ENCODE results near the gene BDNF.
"Not testable (repeated sequence)": the region's sequence is repeated elsewhere in the genome, so short reads cannot be mapped to it uniquely, and the experiment has no call there.

The BDNF gene

DNA sequence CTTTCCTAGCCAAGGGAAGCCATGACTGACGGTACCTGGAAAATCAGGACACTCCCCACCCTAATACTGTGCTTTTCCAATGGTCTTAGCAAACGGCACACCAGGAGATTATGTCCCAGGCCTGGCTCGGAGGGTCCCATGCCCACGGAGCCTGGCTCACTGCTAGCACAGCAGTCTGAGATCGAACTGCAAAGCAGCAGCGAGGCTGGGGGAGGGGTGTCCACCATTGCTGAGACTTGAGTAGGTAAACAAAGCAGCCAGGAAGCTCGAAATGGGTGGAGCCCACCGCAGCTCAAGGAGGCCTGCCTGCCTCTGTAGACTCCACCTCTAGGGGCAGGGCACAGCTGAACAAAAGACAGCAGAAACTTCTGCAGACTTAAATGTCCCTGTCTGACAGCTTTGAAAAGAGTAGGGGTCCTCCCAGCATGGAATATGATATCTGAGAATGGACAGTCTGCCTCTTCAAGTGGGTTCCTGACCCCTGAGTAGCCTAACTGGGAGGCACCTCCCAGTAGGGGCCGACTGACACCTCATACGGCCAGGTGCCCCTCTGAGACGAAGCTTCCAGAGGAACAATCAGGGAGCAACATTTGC is 34.6 kb downstream of the BDNF start:
- not testable (repeated sequence) for DNase-seq (ENCODE audit: low spot score)

DNA sequence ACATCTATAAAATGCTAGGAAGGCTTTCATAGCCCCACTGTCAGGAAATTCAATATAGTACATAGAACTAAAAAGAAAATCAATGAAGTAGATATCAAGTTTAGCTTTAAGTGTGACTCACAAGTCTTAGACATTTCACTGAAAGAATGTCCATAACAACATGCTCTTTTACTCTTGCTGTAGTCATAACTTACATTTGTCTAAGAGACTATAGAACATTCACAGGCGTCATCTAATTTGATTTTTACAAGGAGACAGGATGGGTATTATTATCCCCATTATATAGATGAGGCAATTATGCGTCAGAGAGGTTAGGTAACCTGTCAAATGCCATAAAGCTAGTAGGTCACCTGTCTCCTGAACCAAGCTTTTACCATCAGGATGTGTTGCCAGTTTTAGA is 36.9 kb downstream of the BDNF start:
- DNase-seq (ENCODE audit: low spot score), result no peak

DNA sequence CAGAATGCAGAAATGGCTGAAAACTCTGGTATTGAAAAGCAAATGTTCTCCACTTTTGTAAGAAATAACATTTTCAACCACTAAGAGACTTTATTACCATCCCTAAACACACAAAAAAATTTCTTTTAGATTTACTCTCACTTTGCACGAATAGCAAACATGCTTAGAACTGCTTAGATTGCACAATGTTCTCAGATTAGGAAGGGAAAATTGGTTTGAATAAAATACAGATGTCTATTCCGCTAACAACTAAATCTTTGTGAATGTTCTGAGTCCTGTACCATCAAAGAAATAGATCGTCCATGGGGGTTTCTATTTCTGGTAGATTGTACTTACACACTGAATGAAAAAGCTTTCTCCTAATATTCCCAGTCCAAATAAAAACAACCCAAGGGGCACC is 40.1 kb downstream of the BDNF start:
- DNase-seq (ENCODE audit: low spot score), result no peak

DNA sequence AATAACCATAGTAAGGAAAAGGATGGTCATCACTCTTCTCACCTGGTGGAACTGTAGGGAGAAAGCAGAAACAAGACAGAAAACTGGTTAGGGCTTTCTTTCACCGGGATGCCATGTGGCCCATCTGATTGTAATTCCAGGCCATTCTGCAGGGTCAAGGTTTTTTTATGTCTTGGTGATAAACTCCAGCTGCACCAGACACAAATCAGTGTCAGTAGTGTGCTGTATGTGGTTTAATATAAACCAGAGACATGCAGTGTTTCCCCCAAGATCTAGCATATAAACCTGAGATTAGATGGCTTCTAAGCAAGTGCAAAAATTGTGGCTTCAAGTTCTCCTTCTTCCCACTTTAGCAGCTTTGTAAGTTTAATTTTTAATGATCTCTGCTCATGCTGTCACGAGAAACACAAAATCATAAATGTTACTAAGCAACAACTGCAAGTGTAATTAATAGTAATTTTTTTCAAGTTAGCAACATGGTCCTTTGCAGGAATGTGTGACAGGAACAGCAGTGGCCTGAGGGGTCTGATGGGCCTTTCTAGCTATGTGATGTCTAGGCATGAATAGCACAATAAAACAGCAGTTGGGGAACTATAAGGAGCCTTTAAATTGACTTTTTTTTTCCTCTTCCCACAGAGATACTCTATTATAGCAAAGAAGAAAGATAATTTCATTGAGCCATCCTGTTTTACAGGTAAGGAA is 41.6 kb downstream of the BDNF start:
- DNase-seq (ENCODE audit: low spot score), result no peak

DNA sequence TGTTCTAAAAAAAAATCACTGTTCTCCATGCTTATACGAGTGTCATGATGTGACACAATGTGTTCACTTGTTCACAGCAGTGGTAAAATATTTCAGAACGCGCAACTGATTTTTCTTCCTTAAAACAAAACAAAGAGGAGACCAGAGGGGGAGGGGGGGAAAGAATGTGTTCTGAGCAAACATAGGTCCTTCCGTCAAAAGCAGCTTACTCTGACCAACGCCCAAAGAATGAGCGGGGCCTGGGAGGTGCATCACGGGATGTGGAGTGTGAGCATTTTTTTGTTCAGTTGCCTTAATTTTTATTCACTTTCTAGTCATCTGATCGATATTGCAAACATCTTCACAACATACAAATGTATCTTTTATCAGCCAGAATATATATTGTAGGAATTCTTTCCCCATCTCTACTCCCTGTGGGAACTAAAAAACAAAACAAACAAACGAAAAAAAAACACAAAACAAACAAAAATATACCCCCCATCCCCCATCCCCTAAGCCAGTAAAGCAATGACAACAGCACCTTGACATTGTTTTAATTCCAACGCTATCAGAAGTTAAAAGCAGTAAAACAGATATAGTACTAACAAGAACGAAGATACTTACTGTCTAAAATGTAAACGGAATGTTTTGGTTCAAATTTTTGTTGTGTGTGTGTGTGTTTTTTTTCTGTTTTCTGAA is 43.3 kb downstream of the BDNF start:
- no peak for DNase-seq (ENCODE audit: low spot score)

DNA sequence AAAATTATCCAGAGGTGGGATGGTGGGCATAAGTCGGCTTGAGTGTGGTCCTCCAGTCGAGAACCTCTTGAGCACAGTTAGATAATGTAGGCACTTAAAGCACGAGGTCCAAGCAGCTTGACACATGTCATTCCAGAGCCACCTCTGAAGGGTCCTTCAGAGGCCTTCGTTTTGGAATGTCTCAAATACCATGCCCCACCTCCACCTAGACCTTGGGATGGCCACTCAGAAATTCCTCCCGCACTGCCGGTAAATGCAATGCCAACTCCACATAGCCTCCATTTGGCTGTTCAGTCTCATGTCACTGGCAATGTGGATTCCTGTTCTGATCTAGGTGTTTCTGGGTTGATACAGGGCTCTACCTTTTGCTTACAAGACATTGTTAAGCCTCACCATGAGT is 43.9 kb downstream of the BDNF start:
- no peak for DNase-seq (ENCODE audit: low spot score)

DNA sequence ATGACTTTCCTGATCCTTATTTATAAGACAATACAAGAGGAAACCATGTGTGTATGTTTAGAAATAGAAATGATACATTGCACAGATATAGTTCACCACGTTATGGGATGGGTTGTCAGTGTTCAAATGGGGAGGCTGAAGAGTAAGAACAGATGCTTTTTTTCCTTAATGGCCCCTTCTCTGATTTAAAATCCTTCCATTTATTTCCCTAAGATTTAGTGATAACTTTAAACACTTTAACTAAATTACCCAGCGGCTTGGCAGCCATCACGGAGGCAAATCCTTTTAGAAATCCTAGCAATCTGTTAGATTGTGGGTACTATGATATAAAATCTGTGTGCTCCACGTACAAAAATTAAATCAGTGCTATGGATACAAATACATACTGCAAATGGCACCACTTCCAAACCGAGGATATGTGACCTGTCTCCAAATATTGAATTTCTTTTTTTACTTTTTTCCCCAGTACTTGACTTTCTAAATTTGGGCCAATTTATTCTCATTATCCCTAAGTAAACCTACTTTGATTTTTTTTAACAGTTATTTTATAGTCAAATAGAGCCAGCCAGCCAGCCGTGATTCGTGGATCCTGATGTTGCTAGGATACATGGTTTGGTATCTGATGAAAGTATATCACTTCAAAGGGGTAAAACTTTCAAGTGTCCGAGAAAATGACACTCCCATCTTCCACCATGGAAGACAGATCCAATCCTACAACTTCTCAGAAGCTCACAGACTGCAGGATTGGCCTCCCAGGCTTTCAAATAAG is 46.1 kb downstream of the BDNF start:
- DNase-seq (ENCODE audit: low spot score), result no peak

DNA sequence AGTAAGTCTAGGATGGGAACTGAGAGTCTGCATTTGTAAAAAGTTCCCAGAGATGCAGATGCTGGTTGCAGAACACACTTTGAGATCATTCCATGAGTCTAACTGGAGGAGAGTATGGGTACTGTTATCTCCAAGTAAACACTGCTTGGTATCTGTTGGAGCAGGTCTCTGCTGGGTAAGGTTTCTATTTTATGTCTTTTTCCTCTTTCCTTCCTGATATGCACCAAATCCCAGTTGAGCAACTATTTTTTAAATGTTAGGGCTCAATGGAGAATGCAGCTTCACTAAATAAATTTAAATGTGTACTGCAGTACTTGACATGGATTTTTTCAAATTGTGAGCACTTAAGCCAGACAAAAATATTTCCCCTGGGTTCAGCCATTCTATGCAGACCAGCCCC is 48.5 kb downstream of the BDNF start:
- DNase-seq (ENCODE audit: low spot score), result no peak

DNA sequence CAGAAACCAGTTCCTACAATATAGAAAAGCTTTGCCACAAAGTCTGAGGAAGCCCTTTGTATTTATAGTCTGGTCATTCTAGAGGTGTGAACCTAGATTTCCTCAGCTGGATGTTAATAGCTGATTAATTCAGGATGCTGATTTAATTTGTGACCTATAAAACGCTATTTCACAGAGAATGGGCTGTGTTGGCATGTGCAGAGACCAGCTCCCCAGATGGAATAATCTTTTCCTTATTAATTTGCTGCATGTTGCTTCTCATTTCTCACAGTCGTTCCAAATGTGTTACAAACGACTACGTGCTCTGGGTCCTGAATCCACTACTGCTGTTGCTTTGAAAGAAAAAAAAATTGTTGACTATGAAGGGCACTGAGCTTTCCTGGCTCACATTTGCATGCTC is 49.3 kb downstream of the BDNF start:
- no peak for DNase-seq (ENCODE audit: low spot score)

DNA sequence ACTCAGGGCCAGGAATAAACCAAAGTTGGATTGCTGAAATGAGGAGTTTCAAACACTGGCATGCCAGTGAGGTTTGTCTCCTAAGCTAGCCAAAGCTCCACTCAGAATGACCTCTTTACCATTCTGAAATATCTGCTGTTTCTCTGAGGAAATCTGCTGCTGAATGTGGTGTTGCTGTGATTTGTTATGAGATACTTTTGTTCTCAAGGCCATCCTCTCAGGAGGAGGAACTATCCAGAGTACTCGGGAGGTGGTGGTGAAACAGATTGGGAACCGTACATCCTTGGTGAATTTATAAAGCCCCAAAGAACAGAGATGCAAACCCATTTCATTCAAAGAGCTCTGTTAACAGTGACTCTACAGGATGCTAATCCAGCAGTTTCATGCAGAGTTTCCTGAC is 50.5 kb downstream of the BDNF start:
- no peak for DNase-seq (ENCODE audit: low spot score)

DNA sequence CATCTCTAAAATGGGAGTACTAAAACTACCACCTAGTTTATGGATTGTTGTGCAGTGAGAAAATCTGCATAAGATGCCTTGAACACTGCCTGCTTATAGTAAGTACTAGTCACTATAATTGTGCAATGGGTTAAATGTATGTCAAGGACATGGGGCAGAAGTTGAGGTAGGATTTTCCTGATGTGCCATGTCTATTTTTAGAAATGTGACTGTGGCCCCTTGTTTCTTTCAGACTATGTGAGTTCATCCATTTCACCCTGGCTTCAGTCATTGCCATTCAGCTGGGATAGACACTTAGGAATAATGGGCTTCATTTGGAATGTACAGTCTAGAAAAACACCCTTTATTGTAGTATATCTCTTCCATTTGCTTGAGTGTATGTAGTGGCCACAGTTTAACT is 51.4 kb downstream of the BDNF start:
- DNase-seq (ENCODE audit: low spot score), result no peak

DNA sequence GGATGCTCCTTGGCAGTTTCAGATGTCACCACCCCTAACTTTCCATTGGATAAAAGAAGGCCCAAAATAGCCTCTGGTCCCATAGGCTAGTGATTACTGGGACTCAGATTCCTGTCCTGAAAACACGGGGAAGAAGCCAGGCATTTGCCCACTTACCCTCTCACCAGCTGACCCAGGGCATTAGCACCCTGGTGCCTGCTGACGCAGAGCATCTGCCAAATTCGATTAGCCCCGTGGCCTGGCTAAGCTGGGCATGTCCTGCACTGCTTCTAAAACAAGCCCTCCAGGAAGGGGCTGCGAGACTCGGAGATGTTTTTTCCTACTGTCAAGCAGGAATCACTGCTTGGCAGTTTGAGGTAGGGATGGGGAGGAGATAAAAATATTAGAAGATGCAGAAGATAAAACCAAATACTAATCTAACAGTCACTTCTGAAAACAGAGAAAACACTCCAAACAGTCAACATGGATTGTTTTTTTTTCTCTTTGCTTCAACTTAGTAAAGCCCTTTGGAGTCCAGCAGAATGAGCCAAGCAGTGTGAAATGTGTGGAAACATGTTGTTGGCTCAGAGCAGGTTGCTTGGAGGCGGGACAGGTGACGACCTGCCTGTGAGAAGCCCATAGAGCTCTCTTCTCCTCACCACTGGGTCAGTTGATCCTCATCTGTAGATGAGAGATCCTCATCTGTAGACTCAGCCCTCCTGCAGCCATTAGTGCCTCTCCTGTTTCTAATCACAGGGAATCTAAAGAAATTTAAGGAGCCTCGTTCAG is 54.0 kb downstream of the BDNF start:
- no peak for DNase-seq (ENCODE audit: low spot score)

DNA sequence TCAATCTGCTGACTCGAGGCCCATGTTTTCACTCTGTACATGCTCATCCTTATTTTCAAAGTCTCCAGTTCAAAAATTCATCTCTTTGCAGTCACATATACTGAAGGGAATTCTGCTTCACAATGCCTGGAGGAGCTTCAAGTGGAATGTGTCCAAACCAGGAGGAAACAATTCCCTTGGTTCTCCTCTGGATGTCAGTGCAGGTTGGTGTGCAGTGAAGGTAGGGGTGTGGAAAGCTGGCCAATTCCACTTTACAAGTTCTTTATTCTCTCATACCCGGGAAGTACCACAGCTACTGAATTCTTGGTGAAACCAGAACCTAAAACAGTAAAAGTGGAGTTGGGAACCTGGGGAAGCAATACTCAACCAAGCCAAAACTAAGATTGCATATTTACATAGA is 57.3 kb downstream of the BDNF start:
- no peak for DNase-seq (ENCODE audit: low spot score)

DNA sequence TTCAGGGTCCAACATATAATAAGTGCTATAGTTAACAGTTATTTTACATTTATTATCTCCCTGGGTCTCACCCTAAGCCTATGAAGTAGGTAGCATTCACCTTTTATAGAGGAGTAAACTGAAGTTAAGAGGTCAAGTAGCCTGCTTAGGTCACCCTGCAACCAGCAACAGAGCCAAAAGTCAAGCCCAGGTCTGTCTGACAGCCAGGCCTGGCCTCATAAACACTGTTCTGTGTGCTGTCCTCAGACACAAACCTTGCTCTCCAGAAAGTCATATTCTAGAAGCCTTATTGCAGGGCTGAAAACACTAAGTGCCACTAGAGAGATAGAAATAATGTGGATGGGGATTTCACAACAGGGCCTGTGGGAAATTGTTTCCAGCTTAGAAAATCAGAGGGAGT is 59.3 kb downstream of the BDNF start:
- DNase-seq (ENCODE audit: low spot score), result no peak

DNA sequence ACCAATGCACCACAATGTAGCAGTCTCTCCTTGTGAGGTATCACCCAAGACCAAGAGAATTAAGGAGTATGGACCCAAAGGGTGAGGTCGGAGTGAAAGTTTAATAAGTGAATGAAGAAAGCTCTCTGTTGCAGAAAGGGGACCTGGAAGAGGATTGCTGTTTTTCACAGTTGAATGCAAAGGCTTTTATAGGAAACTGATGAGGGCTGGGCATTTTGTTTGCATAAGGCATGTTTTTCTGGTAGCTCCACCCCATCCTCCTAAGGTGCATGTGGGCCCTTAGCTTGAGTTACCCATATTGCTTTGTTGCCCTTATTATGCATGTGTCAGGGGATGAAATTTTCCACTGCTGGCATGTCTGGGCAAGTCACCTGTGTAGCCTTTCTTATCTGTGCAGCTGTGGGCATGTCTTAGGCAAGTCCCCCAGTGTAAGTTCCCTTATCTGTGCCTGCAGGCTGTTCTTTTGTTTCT is 64.7 kb downstream of the BDNF start:
- no peak for DNase-seq (ENCODE audit: low spot score)

DNA sequence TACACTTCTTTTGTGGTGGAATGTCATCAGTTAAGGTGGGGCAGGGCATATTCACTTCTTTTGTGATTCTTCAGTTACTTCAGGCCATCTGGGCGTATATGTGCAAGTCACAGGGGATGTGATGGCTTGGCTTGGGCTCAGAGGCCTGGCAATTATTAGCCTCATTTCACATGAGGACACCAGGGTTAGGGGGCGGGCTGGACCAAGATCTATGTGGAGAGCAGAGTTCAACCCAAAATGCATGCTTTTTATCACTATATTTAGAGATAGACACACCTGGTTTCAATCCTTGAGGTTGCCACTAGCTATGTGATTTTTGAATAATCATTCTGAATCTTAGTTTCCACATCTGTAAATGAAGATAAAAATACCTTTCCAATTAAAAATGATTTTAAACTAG is 65.5 kb downstream of the BDNF start:
- DNase-seq (ENCODE audit: low spot score), result not testable (repeated sequence)

DNA sequence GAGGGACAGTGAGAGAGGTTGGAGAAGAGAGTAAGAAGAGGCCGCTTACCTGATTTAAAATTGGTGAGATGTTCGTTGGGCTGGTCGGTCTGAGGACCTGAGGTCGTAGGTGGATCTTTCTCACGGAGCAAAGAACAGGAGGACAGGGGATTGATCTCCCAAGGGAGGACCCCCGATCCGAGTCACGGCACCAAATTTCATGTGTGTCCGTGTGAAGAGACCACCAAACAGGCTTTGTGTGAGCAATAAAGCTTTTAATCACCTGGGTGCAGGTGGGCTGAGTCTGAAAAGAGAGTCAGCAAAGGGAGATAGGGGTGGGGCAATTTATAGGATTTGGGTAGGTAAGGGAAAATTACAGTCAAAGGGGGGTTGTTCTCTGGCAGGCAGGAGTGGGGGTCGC is 66.0 kb downstream of the BDNF start:
- DNase-seq (ENCODE audit: low spot score), result not testable (repeated sequence)

DNA sequence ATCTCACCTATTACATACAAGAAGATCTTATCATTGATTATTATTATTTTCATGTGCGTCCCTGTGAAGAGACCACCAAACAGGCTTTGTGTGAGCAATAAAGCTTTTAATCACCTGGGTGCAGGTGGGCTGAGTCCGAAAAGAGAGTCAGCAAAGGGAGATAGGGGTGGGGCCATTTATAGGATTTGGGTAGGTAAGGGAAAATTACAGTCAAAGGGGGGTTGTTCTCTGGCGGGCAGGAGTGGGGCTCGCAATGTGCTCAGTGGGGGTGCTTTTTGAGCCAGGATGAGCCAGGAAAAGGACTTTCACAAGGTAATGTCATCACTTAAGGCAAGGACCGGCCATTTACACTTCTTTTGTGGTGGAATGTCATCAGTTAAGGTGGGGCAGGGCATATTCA is 71.2 kb downstream of the BDNF start:
- DNase-seq (ENCODE audit: low spot score), result not testable (repeated sequence)

DNA sequence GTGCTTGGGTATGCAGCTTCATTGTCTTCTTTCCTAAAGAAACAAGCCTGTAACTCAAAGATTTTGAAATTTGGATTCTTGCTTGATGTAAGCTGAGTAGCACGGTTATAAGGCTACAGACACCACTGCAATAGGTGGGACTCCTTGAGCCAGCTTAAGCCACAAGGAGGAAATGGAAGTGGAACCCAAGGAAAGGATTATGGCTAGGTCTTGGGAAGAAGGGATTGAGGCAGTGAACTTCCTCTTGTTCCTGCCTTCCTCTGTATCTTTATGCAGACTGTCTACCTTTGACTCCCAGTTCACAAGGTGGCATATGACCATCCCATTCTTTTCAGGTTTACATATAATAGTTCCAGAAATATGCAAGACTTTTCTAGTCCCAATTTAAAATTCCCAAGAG is 72.3 kb downstream of the BDNF start:
- no peak for DNase-seq (ENCODE audit: low spot score)

DNA sequence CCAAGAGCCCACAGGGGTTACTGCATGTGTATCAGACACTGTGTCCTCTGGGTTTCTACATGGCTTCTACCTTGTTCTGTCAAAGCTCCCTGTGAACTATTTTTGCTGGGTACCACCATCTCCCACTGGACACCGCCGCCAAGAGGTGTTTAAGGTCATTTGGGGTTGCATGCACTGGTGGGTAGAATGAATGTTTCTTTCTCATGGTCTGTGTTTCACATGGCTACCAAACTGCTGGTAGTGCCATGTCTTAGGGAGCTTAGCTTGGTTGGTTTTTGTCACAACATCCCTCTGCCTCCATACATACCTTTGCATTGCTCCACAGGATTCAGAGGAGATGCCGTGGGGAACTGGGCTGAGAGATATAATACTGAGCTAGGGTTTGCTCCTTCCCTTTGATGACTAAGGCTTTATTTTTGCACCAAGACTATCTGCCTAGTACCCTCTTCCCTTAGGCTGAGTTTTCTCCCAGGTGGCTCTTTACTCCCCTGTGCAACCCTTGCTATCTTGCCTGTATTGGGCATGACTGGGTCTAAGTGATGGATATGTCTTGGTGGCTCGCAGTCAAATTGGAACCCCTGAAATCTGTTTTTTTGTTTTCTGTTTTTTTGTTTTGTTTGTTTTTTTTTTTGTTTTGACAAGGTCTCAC is 73.2 kb downstream of the BDNF start:
- DNase-seq (ENCODE audit: low spot score), result no peak

DNA sequence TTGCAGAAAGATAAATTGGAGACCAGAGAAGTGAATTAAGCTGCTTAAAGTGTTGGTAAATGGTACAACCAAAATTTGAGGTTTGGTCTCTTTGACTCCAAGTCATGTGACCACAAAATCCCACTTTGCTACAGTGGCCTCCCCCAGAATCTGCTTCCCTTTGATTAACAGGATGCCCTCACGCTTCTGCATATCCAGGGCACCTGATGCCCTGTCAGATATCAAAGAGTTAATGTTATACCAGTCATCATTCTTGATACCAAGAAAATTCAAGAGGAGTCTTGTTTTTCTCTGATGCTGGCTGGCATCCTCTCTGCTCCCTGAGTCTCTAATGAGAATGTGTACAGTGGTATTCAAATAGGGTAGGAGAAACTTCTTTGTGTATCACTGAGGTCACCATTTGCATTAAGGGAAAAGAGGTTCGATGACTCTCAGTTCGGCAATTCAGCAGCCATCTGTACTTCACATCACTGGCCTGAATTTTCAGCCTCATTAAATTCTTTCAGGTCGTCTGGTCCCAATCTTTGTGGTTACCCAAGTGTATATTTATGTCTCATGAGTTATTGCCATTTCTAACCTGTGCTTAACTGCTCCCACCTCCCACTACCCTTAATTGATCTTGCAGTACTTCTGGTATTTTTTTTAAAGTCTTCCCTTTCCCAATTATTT is 73.9 kb downstream of the BDNF start:
- no peak for DNase-seq (ENCODE audit: low spot score)
